ENCODE measurements around the gene ADAM22. TPM values are rescaled to one million over a fixed set of nuclear protein-coding genes. Genes with fewer than 3 reads are reported as not detected.
A peak's percentile ranks its signal among the peaks of the same experiment; 100 is the strongest.

Gene ADAM22
- total and polyA plus RNA-seq, 2 experiments from 2014 or later, result 1.1 to 5.8 TPM

- Histone ChIP-seq H3K4me3 (no peak overlapping the region), H3K9me3 (ENCODE audit: low read depth) (no peaks in the 10 kb centered on the region), H3K36me3 (no peaks in the 10 kb centered on the region), H3K27ac (no peak overlapping the region), H3K4me1 (ENCODE audit: low read depth) (no peaks in the 10 kb centered on the region), H3K27me3 (no peaks in the 10 kb centered on the region)
- no peak for TF ChIP-seq CTCF (IDR thresholded peaks at IDR 0.05; ENCODE audit: low read depth, low read length)
- no peak for DNase-seq (ENCODE audit: low read depth in 1 of 2, low spot score in 1 of 2)
These were observed 182.3 kb downstream of the ADAM22 start for GRCh38 chr7:88116235-88116795.

- no peaks in the 10 kb centered on the region for H3K9me3 ChIP-seq (ENCODE audit: low read depth)
- no peaks in the 10 kb centered on the region for H3K36me3 ChIP-seq
- H3K4me1 ChIP-seq (ENCODE audit: low read depth), result no peaks in the 10 kb centered on the region
- H3K27me3 ChIP-seq, result no peaks in the 10 kb centered on the region
- H3K4me3 ChIP-seq, result no peak overlapping the region
- H3K27ac ChIP-seq, result no peak overlapping the region
- no peak for TF ChIP-seq CTCF (IDR thresholded peaks at IDR 0.05; ENCODE audit: low read depth, low read length)
- DNase-seq (ENCODE audit: low read depth in 1 of 2, low spot score in 1 of 2), result no peak
These were observed 183.3 kb downstream of the ADAM22 start for GRCh38 chr7:88117325-88117724.

GRCh38 chr7:88121335-88121734 is 187.3 kb downstream of the ADAM22 start:
- H3K36me3 ChIP-seq, result no peaks in the 10 kb centered on the region
- no peak for DNase-seq (ENCODE audit: low read depth in 1 of 2, low spot score in 1 of 2)
- no peaks in the 10 kb centered on the region for H3K9me3 ChIP-seq (ENCODE audit: low read depth)
- H3K4me3 ChIP-seq, result no peak overlapping the region
- H3K27ac ChIP-seq, result no peak overlapping the region
- no peak for TF ChIP-seq CTCF (IDR thresholded peaks at IDR 0.05; ENCODE audit: low read depth, low read length)
- H3K4me1 ChIP-seq (ENCODE audit: low read depth), result no peaks in the 10 kb centered on the region
- no peaks in the 10 kb centered on the region for H3K27me3 ChIP-seq

- no peaks in the 10 kb centered on the region for H3K27me3 ChIP-seq
- H3K4me3 ChIP-seq, result no peak overlapping the region
- no peaks in the 10 kb centered on the region for H3K9me3 ChIP-seq (ENCODE audit: low read depth)
- no peak overlapping the region for H3K27ac ChIP-seq
- H3K36me3 ChIP-seq, result no peaks in the 10 kb centered on the region
- no peaks in the 10 kb centered on the region for H3K4me1 ChIP-seq (ENCODE audit: low read depth)
- DNase-seq (ENCODE audit: low read depth in 1 of 2, low spot score in 1 of 2), result no peak
- TF ChIP-seq CTCF (IDR thresholded peaks at IDR 0.05; ENCODE audit: low read depth, low read length), result no peak
These were observed 193.7 kb downstream of the ADAM22 start for GRCh38 chr7:88127637-88128290.

- no peak overlapping the region for H3K4me3 ChIP-seq
- no peaks in the 10 kb centered on the region for H3K9me3 ChIP-seq (ENCODE audit: low read depth)
- no peaks in the 10 kb centered on the region for H3K27me3 ChIP-seq
- DNase-seq (ENCODE audit: low read depth in 1 of 2, low spot score in 1 of 2), result peak in 1 of 2 donors; percentile 5
- no peaks in the 10 kb centered on the region for H3K36me3 ChIP-seq
- H3K4me1 ChIP-seq (ENCODE audit: low read depth), result no peaks in the 10 kb centered on the region
- no peak overlapping the region for H3K27ac ChIP-seq
- TF ChIP-seq CTCF (IDR thresholded peaks at IDR 0.05; ENCODE audit: low read depth, low read length), result no peak
These were observed 198.7 kb downstream of the ADAM22 start for GRCh38 chr7:88132725-88133124.
